ENCODE measurements around the gene PTCH2.

The PTCH2 gene

GRCh38 chr1:44807364-44808062, 35.5 kb downstream of the PTCH2 start:
- Histone ChIP-seq H3K9ac (ENCODE audit: low read depth, low read length, poor library complexity) (no peak overlapping the region), H4K8ac (ENCODE audit: low read depth, low read length) (no peak overlapping the region), H3K18ac (ENCODE audit: low read length) (peak overlapping the region; percentile 98), H3K4me1 (ENCODE audit: control insufficient read depth in 2 of 2, insufficient read depth in 1 of 2, low read depth in 1 of 2, low read length in 2 of 2) (peaks cover 35 to 51% of the 10 kb centered on the region in 2 donors), H2AK5ac (ENCODE audit: low read depth, low read length) (peak overlapping the region; percentile 96), H3K36me3 (replicated peaks in 1 of 2; ENCODE audit: control insufficient read depth in 2 of 2, insufficient read depth in 2 of 2, low read length in 2 of 2) (peaks cover 22 to 41% of the 10 kb centered on the region in 2 donors), H2BK15ac (ENCODE audit: low read length) (peak overlapping the region; percentile 26), H4K91ac (ENCODE audit: low read depth, low read length, poor library complexity) (peak overlapping the region; percentile 41), H3K27ac (replicated peaks; ENCODE audit: low read length) (peak overlapping the region; percentile 93), H3K27me3 (ENCODE audit: control insufficient read depth in 3 of 3, insufficient read depth in 3 of 3, low read depth in 1 of 3, low read length in 3 of 3) (no peaks in the 10 kb centered on the region), H3K14ac (ENCODE audit: low read length) (no peak overlapping the region), H3K4ac (ENCODE audit: low read length) (no peak overlapping the region), H3K79me1 (ENCODE audit: low read depth, low read length) (peaks cover 2% of the 10 kb centered on the region), H3K4me2 (ENCODE audit: insufficient read depth, low read length, poor library complexity, severe bottlenecking) (peak overlapping the region; percentile 64), H2BK5ac (ENCODE audit: low read length) (peak overlapping the region; percentile 88), H3K9me3 (replicated peaks in 1 of 2; ENCODE audit: control insufficient read depth in 2 of 2, insufficient read depth in 1 of 2, low read depth in 1 of 2, low read length in 2 of 2) (no peaks in the 10 kb centered on the region), H2BK12ac (ENCODE audit: low read length) (peak overlapping the region; percentile 51), H2BK120ac (ENCODE audit: low read depth, low read length) (peak overlapping the region; percentile 58), H3K23ac (ENCODE audit: low read depth, low read length, poor library complexity) (peak overlapping the region; percentile 45), H3K4me3 (ENCODE audit: low read length in 2 of 2) (peak overlapping the region in 1 of 2 donors; percentile 47), H2AFZ (ENCODE audit: low read length) (peak overlapping the region; percentile 78)
- DNase-seq (ENCODE audit: low spot score): peak; percentile 90
- WGBS, 2 donors (ENCODE audit: extremely low coverage in 2 of 2, insufficient read length in 2 of 2, insufficient replicate concordance in 1 of 2): no CpG with 5 or more reads among the region's 16 CpGs

GRCh38 chr1:44806704-44807363, 36.2 kb downstream of the PTCH2 start, which contains the start of gene DYNLT4:
DYNLT4 (minus strand) TSS chr1:44807351; CDS start chr1:44806668, 683 bp downstream.
- H3K79me1 ChIP-seq (ENCODE audit: low read depth, low read length): peaks cover 2% of the 10 kb centered on the region
- peak within 1 kb of the TSS; percentile 88 for H2BK5ac ChIP-seq (ENCODE audit: low read length)
- H3K27me3 ChIP-seq (ENCODE audit: control insufficient read depth in 3 of 3, insufficient read depth in 3 of 3, low read depth in 1 of 3, low read length in 3 of 3): no peaks in the 10 kb centered on the region
- H3K18ac ChIP-seq (ENCODE audit: low read length): peak within 1 kb of the TSS; percentile 98
- H4K91ac ChIP-seq (ENCODE audit: low read depth, low read length, poor library complexity): peak within 1 kb of the TSS; percentile 41
- no peak for DNase-seq (ENCODE audit: low spot score)
- H3K4me2 ChIP-seq (ENCODE audit: insufficient read depth, low read length, poor library complexity, severe bottlenecking): peak within 1 kb of the TSS; percentile 64
- peak within 1 kb of the TSS; percentile 53 for H2BK12ac ChIP-seq (ENCODE audit: low read length)
- no peak within 1 kb of the TSS for H3K9ac ChIP-seq (ENCODE audit: low read depth, low read length, poor library complexity)
- peak within 1 kb of the TSS; percentile 45 for H3K23ac ChIP-seq (ENCODE audit: low read depth, low read length, poor library complexity)
- H2AK5ac ChIP-seq (ENCODE audit: low read depth, low read length): peak within 1 kb of the TSS; percentile 96
- H3K9me3 ChIP-seq (replicated peaks in 1 of 2; ENCODE audit: control insufficient read depth in 2 of 2, insufficient read depth in 1 of 2, low read depth in 1 of 2, low read length in 2 of 2): no peaks in the 10 kb centered on the region
- peak within 1 kb of the TSS; percentile 26 for H2BK15ac ChIP-seq (ENCODE audit: low read length)
- H3K4ac ChIP-seq (ENCODE audit: low read length): peak within 1 kb of the TSS; percentile 97
- peaks cover 40 to 54% of the 10 kb centered on the region in 2 donors for H3K4me1 ChIP-seq (ENCODE audit: control insufficient read depth in 2 of 2, insufficient read depth in 1 of 2, low read depth in 1 of 2, low read length in 2 of 2)
- peak within 1 kb of the TSS; percentile 58 for H2BK120ac ChIP-seq (ENCODE audit: low read depth, low read length)
- H3K36me3 ChIP-seq (replicated peaks in 1 of 2; ENCODE audit: control insufficient read depth in 2 of 2, insufficient read depth in 2 of 2, low read length in 2 of 2): peaks cover 22 to 41% of the 10 kb centered on the region in 2 donors
- no peak within 1 kb of the TSS for H4K8ac ChIP-seq (ENCODE audit: low read depth, low read length)
- no CpG with 5 or more reads among the region's 7 CpGs for WGBS, 2 donors (ENCODE audit: extremely low coverage in 2 of 2, insufficient read length in 2 of 2, insufficient replicate concordance in 1 of 2)
- H2AFZ ChIP-seq (ENCODE audit: low read length): peak within 1 kb of the TSS; percentile 78
- H3K4me3 ChIP-seq (ENCODE audit: low read length in 2 of 2): peak within 1 kb of the TSS in 1 of 2 donors; percentile 47
- peak within 1 kb of the TSS; percentile 93 for H3K27ac ChIP-seq (replicated peaks; ENCODE audit: low read length)
- H3K14ac ChIP-seq (ENCODE audit: low read length): no peak within 1 kb of the TSS

GRCh38 chr1:44806025-44806703, 36.9 kb downstream of the PTCH2 start:
- Histone ChIP-seq H3K27ac (replicated peaks; ENCODE audit: low read length) (no peak overlapping the region), H2AFZ (ENCODE audit: low read length) (no peak overlapping the region), H3K4me1 (ENCODE audit: control insufficient read depth in 2 of 2, insufficient read depth in 1 of 2, low read depth in 1 of 2, low read length in 2 of 2) (peaks cover 45 to 51% of the 10 kb centered on the region in 2 donors), H3K4ac (ENCODE audit: low read length) (no peak overlapping the region), H3K36me3 (replicated peaks in 1 of 2; ENCODE audit: control insufficient read depth in 2 of 2, insufficient read depth in 2 of 2, low read length in 2 of 2) (peaks cover 22 to 41% of the 10 kb centered on the region in 2 donors), H3K23ac (ENCODE audit: low read depth, low read length, poor library complexity) (peak overlapping the region; percentile 40), H2BK120ac (ENCODE audit: low read depth, low read length) (no peak overlapping the region), H3K4me2 (ENCODE audit: insufficient read depth, low read length, poor library complexity, severe bottlenecking) (no peak overlapping the region), H3K9ac (ENCODE audit: low read depth, low read length, poor library complexity) (peak overlapping the region; percentile 36), H3K9me3 (replicated peaks in 1 of 2; ENCODE audit: control insufficient read depth in 2 of 2, insufficient read depth in 1 of 2, low read depth in 1 of 2, low read length in 2 of 2) (no peaks in the 10 kb centered on the region), H2AK5ac (ENCODE audit: low read depth, low read length) (peak overlapping the region; percentile 9), H4K8ac (ENCODE audit: low read depth, low read length) (no peak overlapping the region), H2BK15ac (ENCODE audit: low read length) (peak overlapping the region; percentile 13), H2BK12ac (ENCODE audit: low read length) (peak overlapping the region; percentile 92), H3K79me1 (ENCODE audit: low read depth, low read length) (peaks cover 2% of the 10 kb centered on the region), H4K91ac (ENCODE audit: low read depth, low read length, poor library complexity) (peak overlapping the region; percentile 7), H3K18ac (ENCODE audit: low read length) (peak overlapping the region; percentile 73), H3K4me3 (ENCODE audit: low read length in 2 of 2) (no peak overlapping the region), H3K27me3 (ENCODE audit: control insufficient read depth in 3 of 3, insufficient read depth in 3 of 3, low read depth in 1 of 3, low read length in 3 of 3) (no peaks in the 10 kb centered on the region), H3K14ac (ENCODE audit: low read length) (no peak overlapping the region), H2BK5ac (ENCODE audit: low read length) (peak overlapping the region; percentile 31)
- DNase-seq (ENCODE audit: low spot score): no peak
- no CpG with 5 or more reads among the region's 70 CpGs for WGBS, 2 donors (ENCODE audit: extremely low coverage in 2 of 2, insufficient read length in 2 of 2, insufficient replicate concordance in 1 of 2)
